ENCODE measurements around the gene CYP2D6.
A peak's percentile ranks its signal among the peaks of the same experiment; 100 is the strongest.
"Not testable (repeated sequence)": the region's sequence is repeated elsewhere in the genome, so short reads cannot be mapped to it uniquely, and the experiment has no call there.

CYP2D6 gene

GRCh38 chr22:42132457-42132856 is 1.8 kb upstream of the CYP2D6 start:
- peaks cover 4% of the 10 kb centered on the region for H3K4me1 Mint-ChIP-seq

GRCh38 chr22:42131562-42131961 is 952 bp upstream of the CYP2D6 start:
- no peak overlapping the region for H3K4me3 Mint-ChIP-seq
- H3K36me3 Mint-ChIP-seq: no peaks in the 10 kb centered on the region
- no peak for ATAC-seq (ENCODE audit: low read depth)
- no peak overlapping the region for H3K27ac Mint-ChIP-seq
- no peak for DNase-seq (ENCODE audit: low spot score in 2 of 2)
- H3K9me3 Mint-ChIP-seq: no peaks in the 10 kb centered on the region
- no peaks in the 10 kb centered on the region for H3K27me3 Mint-ChIP-seq
- H3K4me1 Mint-ChIP-seq: peaks cover 4% of the 10 kb centered on the region

More at GRCh38 chr22:42132457-42132856, 1.8 kb upstream of the CYP2D6 start:
- DNase-seq (ENCODE audit: low spot score in 2 of 2): no peak
- Mint-ChIP-seq H3K4me3 (no peak overlapping the region), H3K27ac (no peak overlapping the region), H3K27me3 (no peaks in the 10 kb centered on the region), H3K36me3 (no peaks in the 10 kb centered on the region), H3K9me3 (no peaks in the 10 kb centered on the region)
- ATAC-seq (ENCODE audit: low read depth): no peak

DNA sequence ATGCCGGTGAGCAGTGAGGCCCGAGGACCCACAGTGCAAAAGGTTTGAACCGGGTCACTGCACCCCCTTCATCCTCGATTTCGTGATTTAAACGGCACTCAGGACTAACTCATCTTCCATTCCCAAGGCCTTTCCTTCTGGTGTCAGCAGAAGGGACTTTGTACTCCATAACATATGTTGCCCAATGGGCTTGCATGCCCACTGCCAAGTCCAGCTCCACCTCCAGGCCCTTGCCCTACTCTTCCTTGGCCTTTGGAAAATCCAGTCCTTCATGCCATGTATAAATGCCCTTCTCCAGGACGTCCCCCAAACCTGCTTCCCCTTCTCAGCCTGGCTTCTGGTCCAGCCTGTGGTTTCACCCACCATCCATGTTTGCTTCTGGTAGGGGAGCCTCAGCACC is 428 bp downstream of the CYP2D6 start:
- H3K4me3 Mint-ChIP-seq; H3K27ac Mint-ChIP-seq; H3K27me3 Mint-ChIP-seq; H3K4me1 Mint-ChIP-seq; DNase-seq (ENCODE audit: low spot score in 2 of 2); H3K36me3 Mint-ChIP-seq; H3K9me3 Mint-ChIP-seq; ATAC-seq (ENCODE audit: low read depth): not testable (repeated sequence)

- H3K36me3 Mint-ChIP-seq; DNase-seq (ENCODE audit: low spot score in 2 of 2); H3K9me3 Mint-ChIP-seq; H3K27ac Mint-ChIP-seq; H3K4me3 Mint-ChIP-seq; H3K27me3 Mint-ChIP-seq; ATAC-seq (ENCODE audit: low read depth); H3K4me1 Mint-ChIP-seq: not testable (repeated sequence)
Observed at GRCh38 chr22:42128776-42129694, 1.6 kb downstream of the CYP2D6 start.

- not testable (repeated sequence) for H3K27ac Mint-ChIP-seq
Observed at GRCh38 chr22:42128007-42128406, 2.6 kb downstream of the CYP2D6 start.

DNA sequence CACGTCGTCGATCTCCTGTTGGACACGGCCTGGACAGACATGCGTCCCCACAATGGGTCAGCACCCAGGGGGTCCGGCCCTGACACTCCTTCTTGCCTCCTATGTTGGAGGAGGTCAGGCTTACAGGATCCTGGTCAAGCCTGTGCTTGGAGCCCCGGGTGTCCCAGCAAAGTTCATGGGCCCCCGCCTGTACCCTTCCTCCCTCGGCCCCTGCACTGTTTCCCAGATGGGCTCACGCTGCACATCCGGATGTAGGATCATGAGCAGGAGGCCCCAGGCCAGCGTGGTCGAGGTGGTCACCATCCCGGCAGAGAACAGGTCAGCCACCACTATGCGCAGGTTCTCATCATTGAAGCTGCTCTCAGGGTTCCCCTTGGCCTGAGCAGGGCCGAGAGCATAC is 3.0 kb downstream of the CYP2D6 start:
- H3K27me3 Mint-ChIP-seq: peaks cover 2% of the 10 kb centered on the region
- no peaks in the 10 kb centered on the region for H3K9me3 Mint-ChIP-seq
- DNase-seq (ENCODE audit: low spot score in 2 of 2) (no peak), ATAC-seq (ENCODE audit: low read depth) (no peak)
- no peak overlapping the region for H3K27ac Mint-ChIP-seq
- no peak overlapping the region for H3K4me3 Mint-ChIP-seq
- H3K4me1 Mint-ChIP-seq: peaks cover 2% of the 10 kb centered on the region
- peaks cover 2% of the 10 kb centered on the region for H3K36me3 Mint-ChIP-seq

More at GRCh38 chr22:42128007-42128406, 2.6 kb downstream of the CYP2D6 start:
- H3K4me3 Mint-ChIP-seq; H3K4me1 Mint-ChIP-seq; H3K9me3 Mint-ChIP-seq; DNase-seq (ENCODE audit: low spot score in 2 of 2); ATAC-seq (ENCODE audit: low read depth); H3K36me3 Mint-ChIP-seq; H3K27me3 Mint-ChIP-seq: not testable (repeated sequence)

GRCh38 chr22:42123529-42123928 is 7.1 kb downstream of the CYP2D6 start:
- H3K36me3 Mint-ChIP-seq; H3K9me3 Mint-ChIP-seq; H3K4me3 Mint-ChIP-seq; ATAC-seq (ENCODE audit: low read depth); DNase-seq (ENCODE audit: low spot score in 2 of 2); H3K27me3 Mint-ChIP-seq; H3K27ac Mint-ChIP-seq: not testable (repeated sequence)
- peaks cover 17% of the 10 kb centered on the region for H3K4me1 Mint-ChIP-seq

DNA sequence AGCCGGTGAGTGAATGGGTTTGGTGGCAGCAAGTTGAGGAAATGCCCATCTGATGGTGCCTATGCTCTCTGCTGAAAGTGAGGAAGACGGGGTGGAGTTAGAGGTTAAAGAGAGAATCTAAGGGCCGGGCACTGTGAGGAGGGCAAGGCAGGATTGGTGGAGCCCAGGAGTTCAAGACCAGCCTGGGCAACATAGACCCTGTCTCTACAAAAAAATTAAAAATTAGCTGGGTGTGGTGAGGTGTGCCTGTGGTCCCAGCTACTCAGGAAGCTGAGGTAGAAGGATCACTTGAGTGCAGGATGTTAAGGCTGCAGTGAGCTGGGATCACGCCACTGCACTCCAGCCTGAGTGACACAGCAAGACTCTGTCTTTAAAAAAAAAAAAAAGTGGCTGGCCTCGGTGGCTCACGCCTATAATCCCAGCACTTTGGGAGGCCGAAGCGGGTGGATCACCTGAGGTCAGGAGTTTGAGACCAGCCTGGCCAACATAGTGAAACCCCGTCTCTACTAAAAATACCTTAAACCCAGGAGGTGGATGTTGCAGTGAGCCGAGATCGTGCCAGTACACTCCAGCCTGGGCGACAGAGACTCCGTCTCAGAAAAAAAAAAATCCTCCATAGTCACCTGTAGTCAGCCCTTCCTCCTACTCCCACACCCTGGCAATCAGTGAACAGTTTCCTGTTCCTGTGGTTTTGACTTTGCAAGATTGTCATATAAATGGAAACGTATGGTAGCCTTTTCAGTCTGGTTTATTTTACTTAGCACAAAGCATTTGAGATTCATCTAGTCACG is 10.2 kb downstream of the CYP2D6 start:
- DNase-seq (ENCODE audit: low spot score in 2 of 2); H3K27me3 Mint-ChIP-seq; H3K36me3 Mint-ChIP-seq; H3K9me3 Mint-ChIP-seq: not testable (repeated sequence)
- H3K4me3 Mint-ChIP-seq: peak overlapping the region; percentile 74
- ATAC-seq (ENCODE audit: low read depth): peak; percentile 58
- H3K4me1 Mint-ChIP-seq: peaks cover 15% of the 10 kb centered on the region
- peak overlapping the region; percentile 18 for H3K27ac Mint-ChIP-seq

DNA sequence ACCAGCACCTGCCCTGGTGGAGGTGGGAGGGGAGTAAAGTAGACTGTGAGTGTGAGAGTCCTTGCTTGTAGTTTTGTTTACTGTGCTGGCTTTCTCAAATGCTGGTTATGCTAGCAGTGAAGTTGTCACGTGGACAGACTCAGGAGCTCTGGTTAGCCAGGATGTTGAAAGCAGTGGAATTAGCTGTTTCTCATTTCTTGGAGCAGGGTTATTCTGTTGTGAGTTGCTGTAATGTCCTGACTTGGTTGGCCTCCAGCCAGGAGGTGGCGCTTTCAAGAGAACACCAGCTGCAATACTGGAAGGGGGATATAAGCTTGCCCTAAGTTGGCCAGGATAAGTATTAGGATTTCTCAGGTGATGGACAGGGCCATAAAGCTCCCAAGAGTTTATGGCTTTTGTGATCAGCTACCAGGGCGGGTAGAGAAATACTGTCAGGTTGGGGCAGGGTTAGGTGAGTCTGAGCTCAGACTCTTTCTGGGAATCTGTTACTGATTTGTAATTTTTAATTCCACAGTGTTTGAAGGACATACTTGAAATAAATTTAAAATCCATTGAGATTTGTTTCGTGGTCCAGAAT is 13.7 kb downstream of the CYP2D6 start:
- DNase-seq (ENCODE audit: low spot score in 2 of 2): no peak
- peaks cover 6% of the 10 kb centered on the region for H3K9me3 Mint-ChIP-seq
- peaks cover 11% of the 10 kb centered on the region for H3K36me3 Mint-ChIP-seq
- H3K4me3 Mint-ChIP-seq: no peak overlapping the region
- ATAC-seq (ENCODE audit: low read depth): no peak
- no peaks in the 10 kb centered on the region for H3K27me3 Mint-ChIP-seq
- no peak overlapping the region for H3K27ac Mint-ChIP-seq
- H3K4me1 Mint-ChIP-seq: peaks cover 15% of the 10 kb centered on the region

DNA sequence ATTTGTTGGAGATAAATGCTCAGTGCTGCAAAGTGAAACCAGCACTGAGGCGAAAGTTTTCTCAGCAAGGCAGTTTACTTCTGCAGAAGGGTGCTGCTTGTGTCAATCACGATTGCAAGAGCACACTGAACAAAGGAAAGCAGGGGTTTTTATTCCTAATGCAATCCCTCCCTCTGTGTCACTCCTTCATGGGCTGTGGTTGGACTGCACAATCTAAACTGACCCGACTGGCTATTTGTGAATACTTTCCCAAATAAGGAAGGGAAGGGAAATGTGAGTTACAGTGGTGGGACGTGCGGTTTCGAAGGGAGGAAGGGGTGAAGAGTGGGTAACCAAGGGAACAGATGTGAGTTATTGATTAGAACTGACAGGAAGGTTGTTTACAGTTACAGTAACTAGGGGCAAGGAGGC is 15.2 kb downstream of the CYP2D6 start:
- Mint-ChIP-seq H3K36me3 (peaks cover 11% of the 10 kb centered on the region), H3K4me1 (peaks cover 11% of the 10 kb centered on the region)
- not testable (repeated sequence) for ATAC-seq (ENCODE audit: low read depth); H3K4me3 Mint-ChIP-seq; DNase-seq (ENCODE audit: low spot score in 2 of 2); H3K27me3 Mint-ChIP-seq; H3K9me3 Mint-ChIP-seq; H3K27ac Mint-ChIP-seq

DNA sequence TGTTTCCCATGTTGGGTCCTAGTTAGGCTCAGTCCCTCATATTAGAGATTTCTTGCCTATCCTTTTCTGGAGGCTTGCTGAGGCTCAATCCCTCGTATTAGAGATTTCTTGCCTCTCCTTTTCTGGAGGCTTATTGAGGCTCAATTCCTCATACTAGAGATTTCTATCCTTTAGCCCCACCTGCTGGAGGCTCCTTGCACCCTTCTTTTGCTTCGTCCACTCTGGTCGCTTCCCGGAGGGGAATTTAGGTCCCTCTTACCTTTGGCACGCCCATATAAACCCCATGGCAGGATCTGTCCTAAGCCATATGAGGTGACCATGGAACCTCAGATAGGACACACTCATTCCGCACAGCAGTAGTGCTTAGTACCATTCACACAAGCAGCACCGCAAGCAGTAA is 15.9 kb downstream of the CYP2D6 start:
- Mint-ChIP-seq H3K36me3 (peaks cover 11% of the 10 kb centered on the region), H3K4me1 (peaks cover 5% of the 10 kb centered on the region), H3K4me3 (no peak overlapping the region), H3K27ac (no peak overlapping the region), H3K9me3 (peaks cover 6% of the 10 kb centered on the region), H3K27me3 (no peaks in the 10 kb centered on the region)
- DNase-seq (ENCODE audit: low spot score in 2 of 2) (no peak), ATAC-seq (ENCODE audit: low read depth) (no peak)

- not testable (repeated sequence) for H3K27me3 Mint-ChIP-seq; H3K9me3 Mint-ChIP-seq; ATAC-seq (ENCODE audit: low read depth); H3K27ac Mint-ChIP-seq; DNase-seq (ENCODE audit: low spot score in 2 of 2); H3K4me3 Mint-ChIP-seq; H3K4me1 Mint-ChIP-seq
- peaks cover 11% of the 10 kb centered on the region for H3K36me3 Mint-ChIP-seq
Observed at GRCh38 chr22:42112793-42113192, 17.8 kb downstream of the CYP2D6 start.

GRCh38 chr22:42111798-42112197 is 18.8 kb downstream of the CYP2D6 start:
- peaks cover 11% of the 10 kb centered on the region for H3K36me3 Mint-ChIP-seq
- H3K9me3 Mint-ChIP-seq: peaks cover 6% of the 10 kb centered on the region
- ATAC-seq (ENCODE audit: low read depth) (no peak), DNase-seq (ENCODE audit: low spot score in 2 of 2) (no peak)
- no peak overlapping the region for H3K4me3 Mint-ChIP-seq
- H3K27me3 Mint-ChIP-seq: no peaks in the 10 kb centered on the region
- H3K27ac Mint-ChIP-seq: no peak overlapping the region
- H3K4me1 Mint-ChIP-seq: no peaks in the 10 kb centered on the region

DNA sequence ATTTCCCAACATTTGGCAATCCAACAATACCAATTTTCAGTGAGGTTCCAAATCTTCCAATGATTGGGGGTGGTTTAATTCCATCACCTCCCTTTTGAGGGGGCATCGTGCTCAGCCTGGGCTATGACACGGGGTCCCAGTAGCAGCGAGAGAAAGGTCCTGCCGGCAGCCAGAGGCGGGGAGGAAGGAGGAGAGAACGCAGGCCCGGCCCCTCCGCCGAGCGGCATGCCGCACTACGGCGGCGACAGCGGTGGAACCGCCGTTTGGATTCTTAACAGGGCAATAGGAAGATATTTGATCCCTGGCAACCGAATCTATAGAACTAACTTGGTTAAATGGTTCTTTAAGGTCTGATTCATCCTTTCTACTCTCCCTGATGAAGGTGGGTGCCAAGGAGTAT is 21.8 kb downstream of the CYP2D6 start:
- Mint-ChIP-seq H3K27me3 (no peaks in the 10 kb centered on the region), H3K9me3 (peaks cover 8% of the 10 kb centered on the region), H3K4me1 (no peaks in the 10 kb centered on the region), H3K27ac (no peak overlapping the region), H3K36me3 (peaks cover 11% of the 10 kb centered on the region), H3K4me3 (no peak overlapping the region)
- ATAC-seq (ENCODE audit: low read depth) (no peak), DNase-seq (ENCODE audit: low spot score in 2 of 2) (no peak)

Measured in memory B cell (primary cell).